ENCODE data around the gene STUB1. TPM values are rescaled to one million over a fixed set of nuclear protein-coding genes. Genes with fewer than 3 reads are reported as not detected.

Gene STUB1
- total and polyA plus RNA-seq, 2 experiments from 2014 or later = 201 to 207 TPM

- H3F3A ChIP-seq (ENCODE audit: insufficient read depth) = no peaks in the 10 kb centered on the region
- WGBS, 2 experiments (ENCODE audit: low coverage in 1 of 2, low lambda C conversion rate in 2 of 2, missing lambda C conversion rate in 2 of 2) = 10 to 18% methylated on average over 15 to 16 of the region's 16 CpGs
- H4K20me1 ChIP-seq (ENCODE audit: insufficient read depth) = no peaks in the 10 kb centered on the region
- no peaks in the 10 kb centered on the region for H3K27me3 ChIP-seq (replicated peaks; ENCODE audit: insufficient read depth)
- in situ Hi-C loops (cut with MboI) = no loop called here
- peak overlapping the region; percentile 76 for H3K4me2 ChIP-seq (ENCODE audit: unreplicated experiment)
- H3K4me3 ChIP-seq = peak overlapping the region; percentile 75
- H3K9ac ChIP-seq = peak overlapping the region; percentile 75
- peaks cover 4% of the 10 kb centered on the region; the same call in 1 of the 2 replicates for H3K4me1 ChIP-seq (ENCODE audit: insufficient read depth)
- peak overlapping the region; percentile 58 for H3K27ac ChIP-seq
- H3K79me2 ChIP-seq (ENCODE audit: insufficient read depth) = no peaks in the 10 kb centered on the region; the same call in 1 of the 2 replicates
- no peaks in the 10 kb centered on the region for H3K36me3 ChIP-seq (ENCODE audit: low read depth)
- H3K9me2 ChIP-seq (ENCODE audit: insufficient read depth) = no peaks in the 10 kb centered on the region
- no peaks in the 10 kb centered on the region for H3K9me3 ChIP-seq (ENCODE audit: low read depth)
- TF ChIP-seq EZH2phosphoT487 (IDR thresholded peaks at IDR 0.05; ENCODE audit: insufficient read depth, low read depth) (no peak), EZH2 (IDR thresholded peaks at IDR 0.05; ENCODE audit: insufficient read depth, poor library complexity, severe bottlenecking) (no peak)
- peak; percentile 38 for DNase-seq
- H2AFZ ChIP-seq = peak overlapping the region; percentile 72
Measured at GRCh38 chr16:719815-720446, 39.7 kb downstream of the STUB1 start.

GRCh38 chr16:720447-720989, 40.3 kb downstream of the STUB1 start:
- Histone ChIP-seq H3F3A (ENCODE audit: insufficient read depth) (no peaks in the 10 kb centered on the region), H3K9ac (peak overlapping the region; percentile 75), H3K9me3 (ENCODE audit: low read depth) (no peaks in the 10 kb centered on the region), H3K36me3 (ENCODE audit: low read depth) (no peaks in the 10 kb centered on the region), H3K4me3 (peak overlapping the region; percentile 75), H3K9me2 (ENCODE audit: insufficient read depth) (no peaks in the 10 kb centered on the region), H3K27ac (peak overlapping the region; percentile 58), H3K27me3 (replicated peaks; ENCODE audit: insufficient read depth) (no peaks in the 10 kb centered on the region), H3K4me2 (ENCODE audit: unreplicated experiment) (peak overlapping the region; percentile 76), H4K20me1 (ENCODE audit: insufficient read depth) (no peaks in the 10 kb centered on the region), H2AFZ (peak overlapping the region; percentile 72), H3K4me1 (ENCODE audit: insufficient read depth) (peaks cover 4% of the 10 kb centered on the region; the same call in 1 of the 2 replicates), H3K79me2 (ENCODE audit: insufficient read depth) (no peaks in the 10 kb centered on the region; the same call in 1 of the 2 replicates)
- in situ Hi-C loops (cut with MboI) = no loop called here
- DNase-seq = peak; percentile 74
- TF ChIP-seq EZH2phosphoT487 (IDR thresholded peaks at IDR 0.05; ENCODE audit: insufficient read depth, low read depth) (no peak), EZH2 (IDR thresholded peaks at IDR 0.05; ENCODE audit: insufficient read depth, poor library complexity, severe bottlenecking) (no peak)
- WGBS, 2 experiments (ENCODE audit: low coverage in 1 of 2, low lambda C conversion rate in 2 of 2, missing lambda C conversion rate in 2 of 2) = 0 to 1% methylated on average over 32 to 38 of the region's 38 CpGs

GRCh38 chr16:720990-721764, 41.0 kb downstream of the STUB1 start, which contains the start of gene ANTKMT:
Gene ANTKMT (plus strand): TSS chr16:721146. CDS start chr16:721275, 129 bp downstream.
- DNase-seq = peak; percentile 86
- in situ Hi-C loops (cut with MboI) = no loop called here
- H3K4me3 ChIP-seq = peak within 1 kb of the TSS; percentile 75
- H3K79me2 ChIP-seq (ENCODE audit: insufficient read depth) = no peaks in the 10 kb centered on the region; the same call in 1 of the 2 replicates
- no peaks in the 10 kb centered on the region for H3K27me3 ChIP-seq (replicated peaks; ENCODE audit: insufficient read depth)
- peaks cover 4% of the 10 kb centered on the region; the same call in 1 of the 2 replicates for H3K4me1 ChIP-seq (ENCODE audit: insufficient read depth)
- H3K9me2 ChIP-seq (ENCODE audit: insufficient read depth) = no peaks in the 10 kb centered on the region
- H3F3A ChIP-seq (ENCODE audit: insufficient read depth) = no peaks in the 10 kb centered on the region
- no peaks in the 10 kb centered on the region for H4K20me1 ChIP-seq (ENCODE audit: insufficient read depth)
- WGBS, 2 experiments (ENCODE audit: low coverage in 1 of 2, low lambda C conversion rate in 2 of 2, missing lambda C conversion rate in 2 of 2) = 7 to 11% methylated on average over 68 to 85 of the region's 106 CpGs
- H3K9me3 ChIP-seq (ENCODE audit: low read depth) = no peaks in the 10 kb centered on the region
- peak within 1 kb of the TSS; percentile 76 for H3K4me2 ChIP-seq (ENCODE audit: unreplicated experiment)
- H3K27ac ChIP-seq = peak within 1 kb of the TSS; percentile 58
- TF ChIP-seq EZH2 (IDR thresholded peaks at IDR 0.05; ENCODE audit: insufficient read depth, poor library complexity, severe bottlenecking) = no peak
- no peak for TF ChIP-seq EZH2phosphoT487 (IDR thresholded peaks at IDR 0.05; ENCODE audit: insufficient read depth, low read depth)
- peak within 1 kb of the TSS; percentile 72 for H2AFZ ChIP-seq
- H3K9ac ChIP-seq = peak within 1 kb of the TSS; percentile 75
- no peaks in the 10 kb centered on the region for H3K36me3 ChIP-seq (ENCODE audit: low read depth)

- H3F3A ChIP-seq (ENCODE audit: insufficient read depth) = no peaks in the 10 kb centered on the region
- no peak for DNase-seq
- H3K27me3 ChIP-seq (replicated peaks; ENCODE audit: insufficient read depth) = no peaks in the 10 kb centered on the region
- TF ChIP-seq EZH2phosphoT487 (IDR thresholded peaks at IDR 0.05; ENCODE audit: insufficient read depth, low read depth) (no peak), EZH2 (IDR thresholded peaks at IDR 0.05; ENCODE audit: insufficient read depth, poor library complexity, severe bottlenecking) (no peak)
- no peak overlapping the region for H3K9ac ChIP-seq
- in situ Hi-C loops (cut with MboI) = no loop called here
- H2AFZ ChIP-seq = no peak overlapping the region
- H3K4me2 ChIP-seq (ENCODE audit: unreplicated experiment) = peak overlapping the region; percentile 76
- no peaks in the 10 kb centered on the region; the same call in 1 of the 2 replicates for H3K79me2 ChIP-seq (ENCODE audit: insufficient read depth)
- H3K9me2 ChIP-seq (ENCODE audit: insufficient read depth) = no peaks in the 10 kb centered on the region
- H3K27ac ChIP-seq = no peak overlapping the region
- no peaks in the 10 kb centered on the region for H4K20me1 ChIP-seq (ENCODE audit: insufficient read depth)
- H3K36me3 ChIP-seq (ENCODE audit: low read depth) = no peaks in the 10 kb centered on the region
- 89 to 90% methylated on average over 40 to 51 of the region's 51 CpGs for WGBS, 2 experiments (ENCODE audit: low coverage in 1 of 2, low lambda C conversion rate in 2 of 2, missing lambda C conversion rate in 2 of 2)
- no peaks in the 10 kb centered on the region for H3K9me3 ChIP-seq (ENCODE audit: low read depth)
- H3K4me3 ChIP-seq = peak overlapping the region; percentile 75
- H3K4me1 ChIP-seq (ENCODE audit: insufficient read depth) = peaks cover 4% of the 10 kb centered on the region; the same call in 1 of the 2 replicates
Measured at GRCh38 chr16:721765-722540, 41.7 kb downstream of the STUB1 start.

Measured in GM23248 (cell line).